Measurements from ENCODE around the gene ATR.
"Not testable (repeated sequence)": the region's sequence is repeated elsewhere in the genome, so short reads cannot be mapped to it uniquely, and the experiment has no call there.

The ATR gene

GRCh38 chr3:142468456-142468855 is 110.1 kb downstream of the ATR start:
- Histone ChIP-seq H3K27ac (no peak overlapping the region), H3K4me3 (no peak overlapping the region)

- Histone ChIP-seq H3K4me3 (no peak overlapping the region), H3K27ac (no peak overlapping the region)
These were observed 110.8 kb downstream of the ATR start for GRCh38 chr3:142467768-142468167.

GRCh38 chr3:142460689-142461088 is 117.8 kb downstream of the ATR start:
- Histone ChIP-seq H3K27ac (no peak overlapping the region), H3K4me3 (no peak overlapping the region)

- no peak overlapping the region for H3K4me3 ChIP-seq
- H3K27ac ChIP-seq, result no peak overlapping the region
These were observed 118.6 kb downstream of the ATR start for GRCh38 chr3:142459929-142460328.

- Histone ChIP-seq H3K27ac (no peak overlapping the region), H3K4me3 (no peak overlapping the region)
These were observed 119.4 kb downstream of the ATR start for GRCh38 chr3:142459096-142459495.

- Histone ChIP-seq H3K4me3 (no peak overlapping the region), H3K27ac (no peak overlapping the region)
These were observed 127.7 kb downstream of the ATR start for GRCh38 chr3:142450881-142451280.

- no peak overlapping the region for H3K4me3 ChIP-seq
- no peak overlapping the region for H3K27ac ChIP-seq
These were observed 128.3 kb downstream of the ATR start for GRCh38 chr3:142450189-142450588.

- H3K4me3 ChIP-seq, result peak within 1 kb of the TSS; percentile 66 to 99 (median 80)
- peak within 1 kb of the TSS; percentile 90 to 100 (median 98) for H3K27ac ChIP-seq
These were observed 130.4 kb downstream of the ATR start, which contains the start of gene XRN1 for GRCh38 chr3:142447852-142448823. XRN1 (minus strand) TSS chr3:142448037; CDS start chr3:142447944, 93 bp downstream.

- H3K27ac ChIP-seq, result peak overlapping the region; percentile 90 to 100 (median 98)
- peak overlapping the region; percentile 66 to 99 (median 80) for H3K4me3 ChIP-seq
These were observed 131.2 kb downstream of the ATR start for GRCh38 chr3:142447301-142447851.

GRCh38 chr3:142445816-142446254 is 132.7 kb downstream of the ATR start:
- Histone ChIP-seq H3K4me3 (peak overlapping the region in 5 of 7 experiments; percentile 66 to 89 (median 77)), H3K27ac (peak overlapping the region in 9 of 21 experiments; percentile 2 to 99 (median 96))

GRCh38 chr3:142444343-142444742 is 134.2 kb downstream of the ATR start:
- H3K27ac ChIP-seq, result no peak overlapping the region
- no peak overlapping the region for H3K4me3 ChIP-seq

GRCh38 chr3:142443060-142443459 is 135.5 kb downstream of the ATR start:
- H3K4me3 ChIP-seq, H3K27ac ChIP-seq: not testable (repeated sequence)

GRCh38 chr3:142439499-142440220 is 138.9 kb downstream of the ATR start:
- not testable (repeated sequence) for H3K27ac ChIP-seq, H3K4me3 ChIP-seq

- not testable (repeated sequence) for H3K27ac ChIP-seq, H3K4me3 ChIP-seq
These were observed 140.4 kb downstream of the ATR start for GRCh38 chr3:142438096-142438495.

GRCh38 chr3:142436951-142437585 is 141.5 kb downstream of the ATR start:
- no peak overlapping the region for H3K27ac ChIP-seq
- H3K4me3 ChIP-seq, result no peak overlapping the region

- Histone ChIP-seq H3K27ac (no peak overlapping the region), H3K4me3 (no peak overlapping the region)
These were observed 144.0 kb downstream of the ATR start for GRCh38 chr3:142434503-142434902.

- Histone ChIP-seq H3K4me3 (no peak overlapping the region), H3K27ac (no peak overlapping the region)
These were observed 145.4 kb downstream of the ATR start for GRCh38 chr3:142433110-142433509.

GRCh38 chr3:142429582-142429981 is 149.0 kb downstream of the ATR start:
- Histone ChIP-seq H3K27ac (no peak overlapping the region), H3K4me3 (no peak overlapping the region)

GRCh38 chr3:142424754-142425153 is 153.8 kb downstream of the ATR start:
- no peak overlapping the region for H3K27ac ChIP-seq
- H3K4me3 ChIP-seq, result no peak overlapping the region
